Measurements from ENCODE around the gene DZIP1L.

Gene DZIP1L

GRCh38 chr3:138034918-138035317 is 80.5 kb downstream of the DZIP1L start:
- no peak for DNase-seq (ENCODE audit: low spot score)

- DNase-seq (ENCODE audit: low spot score), result no peak
Measured at GRCh38 chr3:138033202-138033691, 82.2 kb downstream of the DZIP1L start.

GRCh38 chr3:138032567-138032966 is 82.8 kb downstream of the DZIP1L start:
- no peak for DNase-seq (ENCODE audit: low spot score)

- DNase-seq (ENCODE audit: low spot score), result no peak
Measured at GRCh38 chr3:138031536-138031935, 83.9 kb downstream of the DZIP1L start.

GRCh38 chr3:138030734-138031280 is 84.6 kb downstream of the DZIP1L start:
- DNase-seq (ENCODE audit: low spot score), result no peak

- no peak for DNase-seq (ENCODE audit: low spot score)
Measured at GRCh38 chr3:138027821-138028220, 87.6 kb downstream of the DZIP1L start.

GRCh38 chr3:138025553-138025952 is 89.9 kb downstream of the DZIP1L start:
- no peak for DNase-seq (ENCODE audit: low spot score)

- DNase-seq (ENCODE audit: low spot score), result no peak
Measured at GRCh38 chr3:138023754-138024153, 91.7 kb downstream of the DZIP1L start.

GRCh38 chr3:138019281-138020069 is 95.9 kb downstream of the DZIP1L start:
- no peak for DNase-seq (ENCODE audit: low spot score)

- no peak for DNase-seq (ENCODE audit: low spot score)
Measured at GRCh38 chr3:138016065-138016464, 99.3 kb downstream of the DZIP1L start.

- no peak for DNase-seq (ENCODE audit: low spot score)
Measured at GRCh38 chr3:138012526-138012925, 102.9 kb downstream of the DZIP1L start.

Measured in CD4-positive, alpha-beta T cell treated with Interleukin-15 for 4 hours (primary cell).